Endodermal cell (in vitro differentiated cells): ENCODE data around the gene MYO6. TPM values are rescaled to one million over a fixed set of nuclear protein-coding genes. Genes with fewer than 3 reads are reported as not detected.
A peak's percentile ranks its signal among the peaks of the same experiment; 100 is the strongest.

ENCODE experiments used
- DNase-seq: peaks from one replicate; pipeline ENCODE4 v3.0.0-alpha.2; 2017
- H3K27ac ChIP-seq: 2 replicates; pipeline ENCODE4 v1.5.1; 2013; ENCODE audit warnings: mild to moderate bottlenecking, low read depth, low read length, moderate library complexity
- H3K27me3 ChIP-seq: 2 replicates; pipeline ENCODE4 v1.6.1; 2013; ENCODE audit warnings: mild to moderate bottlenecking, low read length, moderate library complexity; ENCODE audit not compliant: insufficient read depth, control insufficient read depth, poor library complexity, severe bottlenecking
- H3K36me3 ChIP-seq: 2 replicates; pipeline ENCODE4 v1.7.0; 2013; ENCODE audit warnings: mild to moderate bottlenecking, low read length, moderate library complexity; ENCODE audit not compliant: control insufficient read depth, insufficient read depth
- H3K4me1 ChIP-seq: one replicate; pipeline ENCODE4 v1.7.0; 2013; ENCODE audit warnings: low read length; ENCODE audit not compliant: control insufficient read depth, insufficient read depth
- H3K4me3 ChIP-seq: 2 replicates; pipeline ENCODE4 v1.5.1; 2013; ENCODE audit warnings: mild to moderate bottlenecking, low read length, moderate library complexity
- H3K9ac ChIP-seq: 2 replicates; pipeline ENCODE4 v1.6.1; 2013; ENCODE audit warnings: mild to moderate bottlenecking, low read length, moderate library complexity; ENCODE audit not compliant: poor library complexity, severe bottlenecking; ENCODE audit errors: extremely low read depth
- H3K9me3 ChIP-seq: 2 replicates; pipeline ENCODE4 v1.6.1; 2013; ENCODE audit warnings: mild to moderate bottlenecking, low read length, moderate library complexity; ENCODE audit not compliant: control insufficient read depth
- H3K27ac Mint-ChIP-seq: 2 replicates; pipeline ENCODE4 v1.8.0; 2020; ENCODE audit warnings: mixed read lengths
- H3K27me3 Mint-ChIP-seq: 2 replicates; pipeline ENCODE4 v1.8.0; 2021; ENCODE audit warnings: mild to moderate bottlenecking, mixed read lengths; ENCODE audit not compliant: insufficient read depth
- H3K36me3 Mint-ChIP-seq: 2 replicates; pipeline ENCODE4 v1.8.0; 2020; ENCODE audit warnings: low read depth, mixed read lengths
- H3K4me1 Mint-ChIP-seq: 2 replicates; pipeline ENCODE4 v1.8.0; 2020; ENCODE audit warnings: mixed read lengths
- H3K4me3 Mint-ChIP-seq: 2 replicates; pipeline ENCODE4 v1.8.0; 2020; ENCODE audit warnings: mild to moderate bottlenecking, moderate library complexity, mixed read lengths
- H3K9me3 Mint-ChIP-seq: 2 replicates; pipeline ENCODE4 v1.8.0; 2020; ENCODE audit warnings: mild to moderate bottlenecking, mixed read lengths
- WGBS, 2 experiments: methylation state at CpG; one replicate each; pipeline versions ENCODE4 v1.1.5 to v1.1.7; 2013; ENCODE audit warnings: missing lambda C conversion rate in 2 of 2, mixed read lengths in 1 of 2; ENCODE audit not compliant: insufficient coverage in 1 of 2, insufficient read length in 1 of 2; 5-methylcytosine and 5-hydroxymethylcytosine counted together
- total RNA-seq, 2 donors: library from RNA; stranded (reverse); fragmentation: NEBNext Ultra II Directional in 1 of 2; extraction: Animal tissue kit (Norgen Biotek cat#: 25700) in 1 of 2; gene quantifications; 2 replicates in 1 of 2; 3 replicates in 1 of 2; pipeline ENCODE4 v1.2.1, GENCODE V29; 2021
- TF ChIP-seq, protein P1 (sequence below): fragments of 200-600 bp; sonication (generic); conservative IDR thresholded peaks from 2 replicates; pipeline ENCODE4 v1.5.0; 2021; ENCODE audit warnings: antibody characterized with exemption, mild to moderate bottlenecking

The MYO6 gene
- total RNA-seq, 2 donors from 2014 or later: 58.7 to 89.9 TPM

DNA sequence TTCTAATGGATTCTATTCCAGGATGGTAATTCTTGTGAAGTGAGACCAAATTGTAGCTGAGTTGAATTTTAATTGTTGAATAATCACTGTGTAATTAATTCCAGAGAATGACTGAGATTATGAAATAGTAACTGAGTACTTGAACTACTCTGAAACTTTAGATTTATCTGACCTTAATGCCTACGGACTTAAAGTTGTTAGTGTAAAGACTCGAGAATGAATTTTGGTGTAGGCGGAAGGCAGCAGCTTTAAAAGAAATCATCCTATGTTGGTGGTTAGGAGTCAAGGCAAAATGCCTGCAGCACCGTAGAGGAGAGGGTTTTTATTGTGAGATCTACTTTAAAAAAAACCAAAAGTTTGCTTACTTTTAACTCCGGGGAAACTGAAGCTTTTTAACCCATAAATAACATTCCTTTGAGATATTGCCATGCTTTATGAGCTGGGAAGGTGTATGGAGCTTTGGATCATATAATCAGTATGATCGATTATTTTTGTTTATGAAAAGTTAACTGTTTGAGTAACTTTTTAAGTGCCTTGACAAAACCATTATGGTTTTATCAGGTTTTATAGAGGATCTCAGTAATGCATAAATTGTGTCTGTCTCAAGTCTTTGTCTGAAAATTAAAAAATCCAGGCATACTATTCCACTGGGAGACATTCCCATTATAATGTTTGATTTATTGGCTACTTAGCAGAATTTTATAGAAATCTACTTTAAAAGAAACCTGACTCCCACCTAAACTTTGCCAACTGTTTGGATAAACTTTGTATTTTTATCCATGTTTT is 46.1 kb downstream of the MYO6 start:
- H3K27ac Mint-ChIP-seq: no peak overlapping the region
- 89 to 95% methylated on average over 5 to 6 of the region's 6 CpGs for WGBS, 2 experiments
- no peaks in the 10 kb centered on the region for H3K9me3 Mint-ChIP-seq

DNA sequence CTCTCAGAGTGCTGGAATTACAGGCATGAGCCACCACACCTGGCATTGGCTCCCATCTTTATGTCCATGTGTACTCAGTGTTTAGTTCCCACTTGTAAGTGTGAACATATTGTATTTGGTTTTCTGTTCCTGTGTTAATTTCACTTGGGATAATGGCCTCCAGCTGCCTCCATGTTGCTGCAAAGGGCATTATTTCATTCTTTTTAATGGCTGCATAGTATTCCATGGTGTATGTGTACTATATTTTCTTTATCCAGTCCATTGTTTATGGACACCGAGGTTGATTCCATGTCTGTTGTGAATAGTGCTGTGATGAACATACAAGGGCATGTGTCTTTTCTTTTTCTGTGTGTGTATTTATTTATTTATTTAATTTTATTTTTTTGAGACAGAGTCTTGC is 47.7 kb downstream of the MYO6 start:
- no peaks in the 10 kb centered on the region for H3K27me3 ChIP-seq

More for the DNA sequence above, 46.1 kb downstream of the MYO6 start:
- Histone ChIP-seq H3K4me1 (no peaks in the 10 kb centered on the region), H3K27me3 (no peaks in the 10 kb centered on the region), H3K9ac (no peak overlapping the region), H3K4me3 (no peak overlapping the region), H3K27ac (no peak overlapping the region), H3K9me3 (peaks cover 3% of the 10 kb centered on the region), H3K36me3 (peaks cover 4% of the 10 kb centered on the region)
- DNase-seq: no peak
- Mint-ChIP-seq H3K4me3 (no peak overlapping the region), H3K36me3 (no peaks in the 10 kb centered on the region), H3K4me1 (peaks cover 2% of the 10 kb centered on the region), H3K27me3 (no peaks in the 10 kb centered on the region)
- TF ChIP-seq, protein P1, sequence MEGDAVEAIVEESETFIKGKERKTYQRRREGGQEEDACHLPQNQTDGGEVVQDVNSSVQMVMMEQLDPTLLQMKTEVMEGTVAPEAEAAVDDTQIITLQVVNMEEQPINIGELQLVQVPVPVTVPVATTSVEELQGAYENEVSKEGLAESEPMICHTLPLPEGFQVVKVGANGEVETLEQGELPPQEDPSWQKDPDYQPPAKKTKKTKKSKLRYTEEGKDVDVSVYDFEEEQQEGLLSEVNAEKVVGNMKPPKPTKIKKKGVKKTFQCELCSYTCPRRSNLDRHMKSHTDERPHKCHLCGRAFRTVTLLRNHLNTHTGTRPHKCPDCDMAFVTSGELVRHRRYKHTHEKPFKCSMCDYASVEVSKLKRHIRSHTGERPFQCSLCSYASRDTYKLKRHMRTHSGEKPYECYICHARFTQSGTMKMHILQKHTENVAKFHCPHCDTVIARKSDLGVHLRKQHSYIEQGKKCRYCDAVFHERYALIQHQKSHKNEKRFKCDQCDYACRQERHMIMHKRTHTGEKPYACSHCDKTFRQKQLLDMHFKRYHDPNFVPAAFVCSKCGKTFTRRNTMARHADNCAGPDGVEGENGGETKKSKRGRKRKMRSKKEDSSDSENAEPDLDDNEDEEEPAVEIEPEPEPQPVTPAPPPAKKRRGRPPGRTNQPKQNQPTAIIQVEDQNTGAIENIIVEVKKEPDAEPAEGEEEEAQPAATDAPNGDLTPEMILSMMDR: no peak

DNA sequence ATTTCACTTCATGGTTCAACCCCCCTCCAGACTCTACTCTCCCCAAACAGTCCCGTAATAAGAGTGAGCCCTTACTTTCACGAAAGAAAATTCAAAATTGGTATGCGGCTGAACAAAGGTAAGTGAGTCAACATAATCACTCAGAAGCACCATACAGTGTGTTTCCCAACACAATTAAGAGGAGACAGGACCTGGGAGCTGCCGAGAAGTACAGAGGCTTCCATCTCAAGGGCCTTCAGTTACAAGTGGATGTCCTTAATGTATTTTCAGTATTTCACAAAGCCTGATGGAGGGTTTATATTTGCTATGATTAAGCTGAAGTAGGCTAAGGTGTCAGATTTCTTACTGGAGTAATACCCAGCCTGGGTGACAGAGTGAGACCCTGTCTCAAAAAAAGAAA is 51.1 kb downstream of the MYO6 start:
- Mint-ChIP-seq H3K9me3 (peaks cover 7% of the 10 kb centered on the region), H3K4me3 (no peak overlapping the region), H3K27me3 (no peaks in the 10 kb centered on the region), H3K4me1 (peaks cover 2% of the 10 kb centered on the region), H3K36me3 (peaks cover 6% of the 10 kb centered on the region), H3K27ac (peak overlapping the region; percentile 52)
- WGBS, 2 experiments: 83 to 93% methylated on average over 1 to 4 of the region's 4 CpGs
- Histone ChIP-seq H3K27ac (no peak overlapping the region), H3K9ac (no peak overlapping the region), H3K36me3 (peaks cover 11% of the 10 kb centered on the region), H3K27me3 (no peaks in the 10 kb centered on the region), H3K4me1 (no peaks in the 10 kb centered on the region), H3K4me3 (no peak overlapping the region), H3K9me3 (peaks cover 15% of the 10 kb centered on the region)
- DNase-seq: no peak
- TF ChIP-seq, protein P1: no peak

More for the DNA sequence above, 47.7 kb downstream of the MYO6 start:
- Histone ChIP-seq H3K9ac (no peak overlapping the region), H3K4me1 (no peaks in the 10 kb centered on the region), H3K4me3 (no peak overlapping the region), H3K27ac (no peak overlapping the region), H3K36me3 (peaks cover 4% of the 10 kb centered on the region), H3K9me3 (peaks cover 3% of the 10 kb centered on the region)
- H3K36me3 Mint-ChIP-seq: no peaks in the 10 kb centered on the region
- TF ChIP-seq, protein P1: no peak
- H3K4me1 Mint-ChIP-seq: peaks cover 2% of the 10 kb centered on the region
- H3K27me3 Mint-ChIP-seq: no peaks in the 10 kb centered on the region
- H3K4me3 Mint-ChIP-seq: no peak overlapping the region
- no peak for DNase-seq
- no peak overlapping the region for H3K27ac Mint-ChIP-seq
- H3K9me3 Mint-ChIP-seq: no peaks in the 10 kb centered on the region
- 100% methylated on average over 1 of the region's 1 CpG; no CpG with 5 or more reads in 1 of the 2 experiments for WGBS, 2 experiments
